ENCODE measurements around the gene GABRE. TPM values are rescaled to one million over a fixed set of nuclear protein-coding genes. Genes with fewer than 3 reads are reported as not detected.
"Not testable (repeated sequence)": the region's sequence is repeated elsewhere in the genome, so short reads cannot be mapped to it uniquely, and the experiment has no call there.

GABRE gene
- total RNA-seq, 2 experiments from 2014 or later = not detected

DNA sequence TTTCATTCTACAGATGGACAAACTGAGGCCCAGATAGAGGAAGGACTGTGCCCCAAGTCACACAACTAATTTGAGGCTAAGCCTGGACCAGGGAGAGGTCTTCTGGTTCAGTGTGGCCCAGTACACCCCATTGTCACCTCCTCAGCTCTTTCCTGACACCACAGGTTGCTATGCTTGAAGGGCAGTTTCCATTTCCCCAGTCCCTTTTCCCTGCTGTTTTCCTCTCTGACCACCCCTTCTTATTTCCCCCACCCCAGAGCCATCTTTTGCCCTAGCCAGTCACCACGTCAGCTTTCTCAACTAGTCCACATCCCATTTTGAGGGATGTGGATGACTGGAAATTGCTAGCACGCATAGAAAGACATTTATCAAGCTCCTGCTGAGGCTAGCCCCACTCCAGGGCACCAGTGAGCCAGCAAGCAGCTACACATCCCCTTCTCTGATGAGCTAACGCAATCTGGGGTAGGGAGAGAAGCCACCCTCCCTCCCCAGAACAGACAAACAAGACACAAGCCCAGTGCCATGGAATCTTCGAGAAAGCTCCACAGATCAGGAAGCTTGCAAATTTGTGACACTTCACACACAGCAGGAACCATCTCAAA lies 1.3 kb downstream of the GABRE start:
- ChIA-PET CTCF (no interaction called here), POLR2A (no interaction called here)

DNA sequence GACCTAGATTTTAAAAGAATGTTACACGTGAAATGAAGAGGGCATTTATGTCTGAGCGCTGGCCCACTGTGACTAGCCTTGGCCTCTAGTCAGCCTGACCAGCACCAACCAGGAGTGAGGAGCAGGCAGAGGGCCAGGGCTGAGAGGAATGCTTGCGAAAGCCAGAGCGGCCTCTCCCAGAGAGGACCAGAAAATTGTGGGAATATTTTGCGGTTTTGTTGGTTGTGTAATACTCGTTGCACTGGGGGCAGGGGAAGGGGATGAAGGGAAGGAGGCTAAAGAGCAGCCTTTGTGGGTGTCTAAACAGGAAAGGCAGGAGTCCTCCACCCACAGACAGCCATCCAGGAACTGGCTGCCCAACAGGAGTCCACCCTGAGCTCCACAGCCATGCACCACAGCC lies 3.8 kb downstream of the GABRE start:
- CTCF ChIA-PET = no interaction called here

DNA sequence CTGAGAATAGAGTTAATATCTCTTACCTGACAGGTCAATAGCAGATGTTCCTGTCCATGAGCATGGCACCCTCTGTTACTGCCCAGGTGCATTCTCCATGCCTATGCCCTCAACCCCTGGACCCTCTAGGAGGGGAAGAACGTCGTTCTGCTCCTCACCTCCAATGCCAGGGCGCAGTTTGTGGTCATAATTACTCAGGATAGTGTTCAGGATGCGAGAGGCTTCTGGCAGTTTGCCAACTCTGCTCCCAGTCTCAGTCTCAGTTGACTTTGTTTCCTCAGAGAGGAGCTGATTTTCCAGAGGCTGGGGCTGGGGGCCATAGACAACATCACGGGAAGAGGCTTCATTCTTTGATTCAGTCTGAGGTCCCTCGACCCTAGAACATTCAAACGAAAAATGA lies 4.4 kb downstream of the GABRE start:
- ChIA-PET CTCF (no interaction called here), POLR2A (no interaction called here)

More for the DNA sequence above, 3.8 kb downstream of the GABRE start:
- POLR2A ChIA-PET = no interaction called here

DNA sequence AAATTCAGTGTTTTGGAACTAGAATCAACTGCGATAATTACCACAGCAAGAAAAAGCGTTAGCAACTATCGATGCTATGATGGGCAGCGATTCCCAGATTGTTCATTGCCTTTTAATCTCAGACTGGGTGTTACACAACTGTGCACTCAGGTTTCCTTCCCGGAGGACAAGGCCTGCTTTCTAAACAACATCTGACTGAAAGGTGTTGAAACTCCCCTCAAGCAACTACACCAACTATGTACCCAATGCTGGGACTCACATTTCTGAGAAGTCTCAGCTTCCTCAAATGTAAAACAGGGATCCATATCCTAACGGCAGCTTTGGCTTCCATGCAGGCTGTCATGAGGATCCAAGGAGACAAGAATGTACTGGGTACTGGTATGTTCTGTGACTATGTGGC lies 8.2 kb downstream of the GABRE start:
- POLR2A ChIA-PET = no interaction called here
- CTCF ChIA-PET = no interaction called here

DNA sequence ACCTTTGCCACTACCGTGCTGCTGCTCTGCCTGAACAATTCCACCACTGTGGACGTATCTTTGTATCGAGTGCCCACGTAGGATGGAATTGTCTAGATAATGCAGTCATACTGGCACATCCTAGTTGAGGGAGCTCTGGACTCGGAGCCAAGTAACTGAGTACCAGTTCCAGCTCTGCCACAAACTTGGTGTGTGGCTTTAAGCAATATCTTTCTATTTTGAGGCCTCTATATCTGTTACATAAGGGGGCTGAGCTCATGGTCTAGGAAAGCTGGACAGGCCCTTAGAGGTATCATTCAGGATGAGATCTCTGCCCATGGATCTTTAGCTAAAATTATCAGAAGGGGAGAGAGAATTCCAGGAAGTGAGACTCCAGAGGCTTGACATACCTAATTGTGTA lies 12.4 kb downstream of the GABRE start:
- POLR2A ChIA-PET = no interaction called here
- CTCF ChIA-PET = no interaction called here

DNA sequence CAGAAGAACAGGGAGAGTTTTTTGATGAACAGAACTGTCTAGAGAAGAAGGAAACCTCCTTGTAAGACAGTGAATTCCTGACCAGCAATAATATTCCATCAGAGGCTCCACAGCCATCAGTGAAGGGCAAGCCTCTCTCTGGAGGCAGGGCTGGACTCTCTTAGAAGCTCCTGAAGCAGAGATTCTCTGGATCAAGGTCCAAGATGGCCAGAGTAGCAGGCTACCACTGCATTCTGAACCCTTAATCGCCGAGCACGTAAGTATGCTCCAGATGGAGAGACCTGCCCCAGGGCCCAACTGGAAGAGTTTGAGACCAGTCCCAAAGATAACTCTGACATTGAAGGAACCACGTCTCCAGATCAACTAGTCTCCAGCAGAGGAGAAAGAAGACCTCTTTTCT lies 16.4 kb downstream of the GABRE start:
- ChIA-PET CTCF (no interaction called here), POLR2A (no interaction called here)

GRCh38 chrX:151954730-151955129 lies 19.7 kb downstream of the GABRE start:
- POLR2A ChIA-PET = no interaction called here
- CTCF ChIA-PET = no interaction called here

DNA sequence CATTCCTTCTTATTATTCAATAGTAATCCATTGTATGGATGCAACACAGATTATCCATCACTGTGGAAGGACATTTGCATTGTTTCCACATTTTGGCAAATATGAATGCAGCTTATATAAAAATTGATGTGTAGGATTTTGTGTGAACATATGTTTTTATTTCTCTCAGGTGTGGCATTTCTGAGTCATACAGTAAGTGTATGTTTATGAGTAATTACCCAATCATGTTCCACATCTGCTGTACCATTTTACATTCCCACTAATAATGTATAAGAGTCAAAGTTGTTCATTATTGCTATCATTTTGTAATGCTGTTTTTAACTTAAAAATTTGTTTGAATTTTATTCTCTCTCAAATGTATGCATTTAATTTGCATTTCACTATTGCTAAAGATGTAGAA lies 36.3 kb downstream of the GABRE start:
- CTCF ChIA-PET = no interaction called here
- POLR2A ChIA-PET = no interaction called here

GRCh38 chrX:151935358-151935757 lies 39.1 kb downstream of the GABRE start:
- CTCF ChIA-PET = no interaction called here
- POLR2A ChIA-PET = no interaction called here

DNA sequence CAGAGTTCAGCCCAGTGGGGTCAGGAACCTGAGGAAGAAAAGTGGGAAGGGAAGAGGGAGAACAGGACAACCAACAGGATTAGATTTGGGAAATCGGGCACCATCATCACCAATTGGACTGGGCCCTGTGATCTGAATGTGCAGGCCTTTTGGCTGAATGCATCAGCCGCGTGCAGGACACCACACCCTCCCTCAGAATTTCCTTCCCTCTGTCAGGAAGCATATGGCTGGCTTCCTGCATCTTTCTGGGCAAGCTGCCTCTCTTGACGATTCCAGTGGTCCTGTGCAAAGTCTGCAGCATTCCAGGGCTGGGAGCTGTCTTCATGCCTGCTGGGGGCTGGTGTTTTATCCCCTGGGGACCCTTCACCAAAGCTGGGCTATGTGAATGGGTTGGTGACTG lies 45.4 kb downstream of the GABRE start:
- CTCF ChIA-PET = no interaction called here
- POLR2A ChIA-PET = no interaction called here

DNA sequence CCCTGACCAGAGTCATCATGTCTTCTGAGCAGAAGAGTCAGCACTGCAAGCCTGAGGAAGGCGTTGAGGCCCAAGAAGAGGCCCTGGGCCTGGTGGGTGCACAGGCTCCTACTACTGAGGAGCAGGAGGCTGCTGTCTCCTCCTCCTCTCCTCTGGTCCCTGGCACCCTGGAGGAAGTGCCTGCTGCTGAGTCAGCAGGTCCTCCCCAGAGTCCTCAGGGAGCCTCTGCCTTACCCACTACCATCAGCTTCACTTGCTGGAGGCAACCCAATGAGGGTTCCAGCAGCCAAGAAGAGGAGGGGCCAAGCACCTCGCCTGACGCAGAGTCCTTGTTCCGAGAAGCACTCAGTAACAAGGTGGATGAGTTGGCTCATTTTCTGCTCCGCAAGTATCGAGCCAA lies 50.8 kb downstream of the GABRE start:
- POLR2A ChIA-PET = no interaction called here
- CTCF ChIA-PET = no interaction called here

DNA sequence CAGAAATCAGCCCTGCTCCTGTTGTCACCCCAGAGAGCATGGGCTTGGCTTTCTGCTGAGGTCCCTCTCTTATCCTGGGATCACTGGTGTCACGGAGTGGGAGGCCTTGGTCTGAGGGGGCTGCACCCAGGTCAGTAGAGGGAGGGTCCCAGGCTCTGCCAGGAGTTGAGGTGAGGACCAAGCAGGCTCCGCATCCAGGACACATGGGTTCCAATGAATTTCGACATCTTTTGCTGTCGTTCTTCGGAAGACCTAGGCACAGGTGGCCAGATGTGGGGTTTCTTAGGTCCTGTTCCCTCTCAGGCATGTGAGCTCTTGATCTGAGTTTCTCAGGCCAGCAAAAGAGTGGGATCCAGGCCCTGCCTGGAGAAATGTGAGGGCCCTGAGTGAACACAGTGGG lies 51.8 kb downstream of the GABRE start:
- POLR2A ChIA-PET = no interaction called here

DNA sequence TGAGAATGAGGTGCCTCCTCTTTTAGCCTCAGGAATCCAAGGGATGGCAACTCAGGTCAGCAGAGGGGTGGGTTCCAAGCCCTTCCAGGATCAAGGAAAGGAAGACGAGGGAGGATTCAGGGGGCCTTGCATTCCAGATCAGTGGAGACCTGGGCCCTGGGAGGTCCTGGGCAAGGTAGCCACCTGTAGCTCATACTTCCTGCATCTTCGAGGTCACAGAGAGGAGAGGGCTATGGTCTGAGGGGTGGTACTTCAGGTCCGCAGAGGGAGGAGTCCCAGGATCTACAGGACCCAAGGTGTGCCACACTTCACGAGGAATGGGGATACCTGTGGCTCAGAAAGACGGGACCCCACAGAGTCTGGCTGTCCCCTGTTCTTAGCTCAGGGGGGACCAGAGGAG lies 52.6 kb downstream of the GABRE start:
- ChIA-PET POLR2A (no interaction called here), CTCF (no interaction called here)

More for the DNA sequence above, 51.8 kb downstream of the GABRE start:
- CTCF ChIA-PET = no interaction called here

- CTCF ChIA-PET = no interaction called here
- POLR2A ChIA-PET = no interaction called here
Measured at GRCh38 chrX:151921292-151921691, 53.2 kb downstream of the GABRE start.

DNA sequence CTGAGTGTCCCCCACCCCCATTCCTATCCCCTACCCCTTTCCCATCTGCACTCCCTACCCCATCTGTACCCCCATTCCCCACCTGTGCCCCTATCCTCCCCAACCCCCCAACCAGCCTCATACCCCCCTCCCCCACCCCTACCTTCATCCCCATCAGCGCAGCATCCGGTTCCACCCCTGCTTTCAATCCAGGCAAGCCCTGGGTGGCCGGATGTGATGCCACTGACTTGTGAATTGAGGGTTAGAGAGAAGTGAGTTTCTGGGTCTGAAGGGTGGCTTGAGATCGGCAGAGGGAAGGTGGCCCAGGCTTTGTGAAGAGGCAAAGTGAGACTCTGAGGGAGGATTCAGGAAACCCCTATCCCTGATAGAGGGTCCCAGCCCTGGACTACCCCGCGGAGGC lies 53.9 kb downstream of the GABRE start:
- ChIA-PET POLR2A (no interaction called here), CTCF (no interaction called here)

DNA sequence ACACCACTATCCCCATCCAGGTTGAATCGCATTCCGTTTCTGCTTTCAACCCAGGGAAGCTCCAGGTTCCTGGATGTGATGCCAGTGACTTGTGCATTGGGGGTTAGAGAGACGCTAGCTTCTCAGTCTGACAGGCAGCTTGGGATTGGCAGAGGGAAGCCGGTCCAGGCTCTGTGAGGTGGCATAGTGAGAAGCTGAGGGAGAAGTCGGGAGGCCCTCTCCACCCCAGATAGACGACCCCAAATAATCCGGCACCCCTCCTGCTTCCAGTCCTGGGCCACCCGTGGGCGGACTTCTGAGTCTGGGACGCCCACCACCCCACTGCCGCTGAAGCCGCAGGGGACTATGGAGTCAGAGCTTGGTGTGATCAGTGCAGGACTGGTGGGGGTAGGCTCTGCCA lies 54.4 kb downstream of the GABRE start:
- CTCF ChIA-PET = no interaction called here
- POLR2A ChIA-PET = no interaction called here

- ChIA-PET CTCF (no interaction called here), POLR2A (no interaction called here)
Measured at GRCh38 chrX:151919610-151920009, 54.9 kb downstream of the GABRE start.

GRCh38 chrX:151918736-151919135 lies 55.7 kb downstream of the GABRE start:
- POLR2A ChIA-PET, CTCF ChIA-PET: not testable (repeated sequence)

- POLR2A ChIA-PET = no interaction called here
- CTCF ChIA-PET = no interaction called here
Measured at GRCh38 chrX:151912780-151913179, 61.7 kb downstream of the GABRE start, which contains the start of gene MAGEA4. Gene MAGEA4, plus strand, starts transcription at chrX:151912889. Its CDS starts 10,776 bp downstream, at chrX:151923665.

- POLR2A ChIA-PET = no interaction called here
- CTCF ChIA-PET = no interaction called here
Measured at GRCh38 chrX:151912221-151912620, 62.3 kb downstream of the GABRE start.

- ChIA-PET POLR2A (no interaction called here), CTCF (no interaction called here)
Measured at GRCh38 chrX:151904989-151905388, 69.5 kb downstream of the GABRE start.

Data from activated CD8-positive, alpha-beta memory T cell treated with anti-CD3 and anti-CD28 coated beads for 36 hours (primary cell).